Activated naive CD8-positive, alpha-beta T cell treated with anti-CD3 and anti-CD28 coated beads, Interleukin-2, amount 50 U/mL, for 24 hours (primary cell): Measurements from ENCODE around the gene SSX1.
"Not testable (repeated sequence)": the region's sequence is repeated elsewhere in the genome, so short reads cannot be mapped to it uniquely, and the experiment has no call there.

ENCODE experiments used
- ATAC-seq: fragments of 150-1000 bp; cut with Tn5 transposase; one replicate; pipeline ENCODE4 v1.10.0; 2021
- DNase-seq: peaks from one replicate; pipeline ENCODE4 v3.0.0; 2021
- H3K27ac Mint-ChIP-seq: one replicate; pipeline ENCODE4 v1.8.0; 2021; ENCODE audit warnings: mild to moderate bottlenecking, mixed read lengths
- H3K27me3 Mint-ChIP-seq: one replicate; pipeline ENCODE4 v1.8.0; 2021; ENCODE audit warnings: mixed read lengths
- H3K36me3 Mint-ChIP-seq: one replicate; pipeline ENCODE4 v1.8.0; 2021; ENCODE audit warnings: low read depth, mixed read lengths
- H3K4me1 Mint-ChIP-seq: one replicate; pipeline ENCODE4 v1.8.0; 2021; ENCODE audit warnings: mixed read lengths
- H3K4me3 Mint-ChIP-seq: one replicate; pipeline ENCODE4 v1.8.0; 2021; ENCODE audit warnings: mild to moderate bottlenecking, moderate library complexity, mixed read lengths
- H3K9me3 Mint-ChIP-seq: one replicate; pipeline ENCODE4 v1.8.0; 2021; ENCODE audit warnings: mixed read lengths

The SSX1 gene

GRCh38 chrX:48255062-48255796 is at the start of gene SSX1:
TSS of gene SSX1 (plus strand) at chrX:48255392. CDS start at chrX:48257242, 1,850 bp downstream.
- H3K4me1 Mint-ChIP-seq, H3K36me3 Mint-ChIP-seq, H3K27me3 Mint-ChIP-seq, ATAC-seq, H3K27ac Mint-ChIP-seq, H3K4me3 Mint-ChIP-seq, DNase-seq, H3K9me3 Mint-ChIP-seq: not testable (repeated sequence)

- not testable (repeated sequence) for H3K27ac Mint-ChIP-seq, H3K9me3 Mint-ChIP-seq, H3K27me3 Mint-ChIP-seq, ATAC-seq, H3K4me3 Mint-ChIP-seq, H3K36me3 Mint-ChIP-seq, H3K4me1 Mint-ChIP-seq, DNase-seq
Observed at GRCh38 chrX:48214341-48214740, 40.9 kb upstream of the SSX1 start.

- H3K36me3 Mint-ChIP-seq, H3K4me1 Mint-ChIP-seq, H3K27me3 Mint-ChIP-seq, H3K9me3 Mint-ChIP-seq, H3K4me3 Mint-ChIP-seq, DNase-seq, H3K27ac Mint-ChIP-seq, ATAC-seq: not testable (repeated sequence)
Observed at GRCh38 chrX:48224196-48224595, 31.0 kb upstream of the SSX1 start.

GRCh38 chrX:48252945-48253344 is 2.2 kb upstream of the SSX1 start:
- ATAC-seq, H3K4me1 Mint-ChIP-seq, H3K27ac Mint-ChIP-seq, H3K36me3 Mint-ChIP-seq, DNase-seq, H3K9me3 Mint-ChIP-seq, H3K4me3 Mint-ChIP-seq, H3K27me3 Mint-ChIP-seq: not testable (repeated sequence)

GRCh38 chrX:48274365-48274764 is 19.2 kb downstream of the SSX1 start:
- not testable (repeated sequence) for H3K27ac Mint-ChIP-seq, H3K9me3 Mint-ChIP-seq, H3K4me1 Mint-ChIP-seq, H3K27me3 Mint-ChIP-seq, DNase-seq, H3K36me3 Mint-ChIP-seq, H3K4me3 Mint-ChIP-seq, ATAC-seq

- Mint-ChIP-seq H3K4me1 (no peaks in the 10 kb centered on the region), H3K27me3 (no peaks in the 10 kb centered on the region), H3K4me3 (no peak overlapping the region), H3K9me3 (no peaks in the 10 kb centered on the region), H3K27ac (no peak overlapping the region), H3K36me3 (no peaks in the 10 kb centered on the region)
- DNase-seq (no peak), ATAC-seq (no peak)
Observed at GRCh38 chrX:48278958-48279357, 23.8 kb downstream of the SSX1 start.

GRCh38 chrX:48280729-48281128 is 25.5 kb downstream of the SSX1 start:
- not testable (repeated sequence) for H3K27me3 Mint-ChIP-seq, H3K27ac Mint-ChIP-seq, H3K4me3 Mint-ChIP-seq, H3K4me1 Mint-ChIP-seq, DNase-seq, H3K36me3 Mint-ChIP-seq, ATAC-seq, H3K9me3 Mint-ChIP-seq

GRCh38 chrX:48306175-48306574 is 51.0 kb downstream of the SSX1 start:
- no peaks in the 10 kb centered on the region for H3K36me3 Mint-ChIP-seq
- no peaks in the 10 kb centered on the region for H3K27me3 Mint-ChIP-seq
- no peaks in the 10 kb centered on the region for H3K4me1 Mint-ChIP-seq
- no peak for ATAC-seq
- DNase-seq = no peak
- no peaks in the 10 kb centered on the region for H3K9me3 Mint-ChIP-seq
- no peak overlapping the region for H3K4me3 Mint-ChIP-seq
- H3K27ac Mint-ChIP-seq = no peak overlapping the region

GRCh38 chrX:48313996-48314395 is 58.8 kb downstream of the SSX1 start:
- H3K27me3 Mint-ChIP-seq, H3K36me3 Mint-ChIP-seq, H3K27ac Mint-ChIP-seq, ATAC-seq, H3K4me3 Mint-ChIP-seq, H3K4me1 Mint-ChIP-seq, H3K9me3 Mint-ChIP-seq, DNase-seq: not testable (repeated sequence)
